Neural progenitor cell (in vitro differentiated cells): ENCODE measurements around the gene ZNF777.

ENCODE experiments used
- CTCF ChIP-seq: fragments of 200-600 bp; sonication (generic); IDR thresholded peaks from 2 replicates; pipeline ENCODE4 v1.5.1; 2017; ENCODE audit warnings: antibody characterized with exemption, mild to moderate bottlenecking
- EZH2 ChIP-seq: fragments of 200-600 bp; sonication (generic); IDR thresholded peaks from 2 replicates; pipeline ENCODE4 v1.6.1; 2017; ENCODE audit warnings: antibody characterized with exemption, mild to moderate bottlenecking, moderate library complexity
- EZH2phosphoT487 ChIP-seq: fragments of 200-600 bp; sonication (generic); IDR thresholded peaks from 2 replicates; pipeline ENCODE4 v1.6.1; 2017; ENCODE audit warnings: antibody characterized with exemption

GRCh38 chr7:149443523-149443922 lies 17.3 kb downstream of the ZNF777 start:
- no peak for TF ChIP-seq CTCF
- no peak for TF ChIP-seq EZH2phosphoT487
- TF ChIP-seq EZH2: no peak
